HG02763 (cell line): ENCODE results near the gene DHODH.

Experiments
- ATAC-seq: cut with Tn5 transposase; IDR thresholded peaks from one replicate; pipeline ENCODE4 v1.9.1; 2021; ENCODE audit warnings: mild to moderate bottlenecking, moderate library complexity; ENCODE audit not compliant: unreplicated experiment

DHODH gene

DNA sequence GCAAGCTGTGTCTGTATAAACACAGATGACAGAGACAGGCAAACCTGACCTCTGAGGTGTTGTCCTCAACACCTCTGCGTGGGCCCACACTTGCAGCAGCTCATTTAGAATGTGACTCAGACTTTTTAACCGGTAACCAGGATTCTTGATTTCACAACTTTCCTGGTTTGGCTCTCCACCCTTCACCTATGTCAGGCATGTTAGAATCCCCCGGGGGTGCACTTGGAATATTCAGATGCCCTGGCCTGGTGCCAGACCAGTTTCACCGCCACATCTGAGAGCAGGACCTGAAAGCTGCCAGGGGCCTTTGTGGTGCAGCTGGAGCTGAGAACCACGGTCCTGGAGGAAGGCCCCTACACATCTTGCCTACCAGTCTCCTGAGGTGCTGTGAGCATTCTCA lies 4.8 kb downstream of the DHODH start:
- ATAC-seq, result no peak

DNA sequence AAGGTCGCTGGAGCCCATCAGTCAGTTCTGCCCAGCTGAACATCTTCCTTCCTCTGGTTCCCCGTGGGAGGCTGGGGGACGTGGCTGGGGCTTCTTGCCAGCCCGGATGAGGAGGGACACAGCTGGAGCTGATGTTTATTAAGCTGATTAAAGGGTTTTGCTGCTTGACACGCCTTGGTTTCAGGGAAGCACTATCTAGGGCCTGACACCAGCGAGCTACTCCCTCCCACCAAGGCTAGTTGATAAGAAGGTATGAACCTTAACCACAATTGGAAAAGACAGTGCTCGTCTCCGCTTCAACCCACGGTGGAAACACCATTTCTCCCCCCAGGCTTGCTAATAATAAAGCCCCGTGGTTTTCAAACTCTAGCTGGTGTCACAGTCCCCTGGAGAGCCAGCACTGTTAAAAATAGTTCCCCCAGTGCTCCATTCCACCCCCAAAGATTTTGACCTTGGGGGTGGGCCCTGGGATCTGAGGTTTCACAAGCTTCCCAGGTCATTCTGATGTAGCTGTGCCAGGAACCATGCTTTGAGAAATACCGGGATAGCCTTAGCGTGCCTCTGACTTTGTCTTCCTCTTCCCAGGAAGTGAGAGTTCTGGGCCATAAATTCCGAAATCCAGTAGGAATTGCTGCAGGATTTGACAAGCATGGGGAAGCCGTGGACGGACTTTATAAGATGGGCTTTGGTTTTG lies 5.5 kb downstream of the DHODH start:
- no peak for ATAC-seq

- no peak for ATAC-seq
Observed at GRCh38 chr16:72014675-72015074, 6.1 kb downstream of the DHODH start.

- ATAC-seq, result no peak
Observed at GRCh38 chr16:72015124-72015523, 6.6 kb downstream of the DHODH start.

DNA sequence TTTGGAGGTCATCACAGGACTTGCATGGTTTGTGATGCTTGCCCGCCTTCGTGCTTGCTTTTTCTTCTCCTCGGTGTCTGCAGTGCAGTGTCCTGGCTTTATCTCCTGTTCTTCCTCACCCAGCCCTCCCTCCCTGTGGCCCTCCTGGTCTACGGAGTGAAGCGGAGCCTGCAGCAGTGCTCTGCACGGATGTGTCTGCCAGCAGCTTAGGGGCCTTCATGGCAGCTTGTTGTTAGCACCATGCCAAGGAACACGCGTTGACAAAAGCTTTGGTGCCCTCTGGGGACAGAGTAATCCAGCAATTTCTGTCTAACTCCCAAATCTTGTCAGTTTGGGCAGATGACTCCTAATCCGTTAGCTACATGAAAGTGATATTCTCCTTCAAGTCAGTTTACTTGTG lies 9.9 kb downstream of the DHODH start:
- no peak for ATAC-seq

GRCh38 chr16:72021043-72021442 lies 12.5 kb downstream of the DHODH start:
- ATAC-seq, result no peak

GRCh38 chr16:72022127-72022526 lies 13.6 kb downstream of the DHODH start:
- ATAC-seq, result no peak

- no peak for ATAC-seq
Observed at GRCh38 chr16:72023962-72024361, 15.4 kb downstream of the DHODH start.

DNA sequence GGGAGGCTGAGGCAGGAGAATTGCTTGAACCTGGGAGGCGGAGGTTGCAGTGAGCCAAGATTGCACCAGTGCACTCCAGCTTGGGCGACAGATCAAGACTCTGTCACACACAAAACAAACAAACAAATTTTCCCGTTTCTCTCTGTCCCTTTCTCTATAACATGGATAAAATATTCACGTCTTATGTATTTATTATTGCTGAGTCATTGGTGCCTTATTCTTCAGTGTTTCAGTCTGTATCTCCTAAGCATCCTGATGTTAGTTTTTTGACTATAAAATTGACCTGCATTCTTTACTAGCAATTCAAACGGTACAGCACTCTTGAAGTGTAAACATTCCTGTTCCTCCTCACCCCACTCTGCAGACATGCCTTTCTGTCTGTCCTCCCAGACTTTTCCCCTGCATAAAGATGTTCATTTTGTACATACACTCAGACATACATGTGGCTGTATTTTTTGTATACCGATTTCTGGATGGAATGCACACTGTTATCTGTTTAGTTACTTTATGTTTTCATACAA lies 16.4 kb downstream of the DHODH start:
- no peak for ATAC-seq

GRCh38 chr16:72025404-72026114 lies 17.0 kb downstream of the DHODH start:
- no peak for ATAC-seq

DNA sequence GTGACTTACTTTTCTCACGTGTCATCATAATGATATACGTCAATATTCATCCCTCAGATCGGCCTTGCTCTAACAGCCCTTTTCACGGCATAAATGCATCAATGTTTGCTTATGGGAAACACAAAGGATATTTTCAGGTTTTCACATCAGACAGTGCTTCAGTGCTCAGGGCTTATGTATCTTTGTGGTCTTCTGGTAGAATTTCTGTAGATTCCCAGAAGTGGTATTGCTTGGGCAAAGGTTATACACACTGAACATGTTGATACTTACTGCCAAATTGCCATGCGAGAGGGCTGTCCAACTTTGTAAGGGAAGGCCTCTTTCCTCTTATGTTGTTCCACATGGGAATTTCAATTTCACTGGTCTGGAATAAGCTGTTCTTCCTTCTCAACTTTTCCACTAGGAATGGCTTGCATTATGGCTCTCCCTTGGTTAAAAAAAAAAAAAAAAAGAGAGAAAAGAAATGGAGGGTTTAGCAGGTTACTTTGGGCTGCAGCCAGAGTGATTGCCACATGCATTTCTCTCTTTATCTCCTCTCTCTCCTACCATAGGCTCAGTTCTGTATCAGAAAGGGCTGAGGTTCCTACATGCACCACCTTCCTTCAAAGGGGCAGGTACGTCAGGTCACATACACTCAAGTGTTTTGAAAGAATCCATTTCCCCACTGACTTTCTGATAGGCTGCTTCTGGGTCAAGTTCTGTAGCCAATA lies 19.3 kb downstream of the DHODH start:
- no peak for ATAC-seq

DNA sequence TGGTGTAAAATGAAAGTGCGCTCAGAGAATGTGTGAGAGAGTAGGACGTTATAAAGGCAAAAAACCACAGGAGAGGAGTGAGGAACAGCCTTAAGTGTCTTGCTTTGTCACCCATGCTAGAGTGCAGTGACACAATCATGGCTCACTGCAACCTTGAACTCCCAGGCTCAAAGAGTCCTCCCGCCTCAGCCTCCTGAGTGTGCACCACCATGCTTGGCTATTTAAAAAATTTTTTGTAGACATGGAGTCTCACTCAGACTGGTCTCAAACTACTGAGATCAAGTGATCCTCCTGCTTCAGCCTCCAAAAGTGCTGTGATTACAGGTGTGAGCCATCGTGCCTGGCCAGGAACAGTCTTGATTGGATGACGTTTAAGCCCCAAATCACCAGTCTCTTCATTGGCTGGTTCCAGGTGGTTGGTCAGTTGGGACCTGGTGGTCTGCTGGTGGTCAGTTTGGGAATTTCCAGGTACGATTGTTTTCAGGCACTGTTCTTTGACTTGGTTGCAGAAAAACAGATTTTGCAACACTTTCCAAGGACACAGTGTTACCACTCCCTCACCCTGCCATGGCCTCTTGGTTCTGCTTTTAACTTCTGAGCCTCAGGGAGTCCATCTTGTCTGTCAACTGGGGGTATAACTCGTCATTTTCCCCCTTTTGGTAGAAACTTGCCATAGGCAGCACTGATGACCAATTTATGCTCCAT lies 21.2 kb downstream of the DHODH start:
- ATAC-seq, result no peak

DNA sequence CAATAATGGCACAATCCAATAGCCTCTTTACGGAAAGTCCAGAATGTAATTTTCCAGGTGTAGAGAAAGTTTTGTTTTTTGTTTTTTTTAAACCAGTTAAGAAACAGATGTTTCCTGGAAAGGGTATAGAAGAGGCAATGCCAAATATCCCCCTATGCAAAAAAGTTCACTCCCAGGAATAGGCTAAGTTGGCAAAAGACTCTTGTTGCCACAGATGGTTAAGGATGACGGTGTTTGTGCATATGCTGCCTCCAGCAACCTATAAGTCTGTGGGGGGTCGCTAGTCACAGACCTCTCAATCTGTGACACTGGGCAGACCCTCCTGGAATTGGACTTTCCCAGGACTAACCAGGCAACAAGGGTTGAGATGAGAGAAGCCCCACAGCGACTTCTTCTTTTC lies 24.9 kb downstream of the DHODH start:
- no peak for ATAC-seq

DNA sequence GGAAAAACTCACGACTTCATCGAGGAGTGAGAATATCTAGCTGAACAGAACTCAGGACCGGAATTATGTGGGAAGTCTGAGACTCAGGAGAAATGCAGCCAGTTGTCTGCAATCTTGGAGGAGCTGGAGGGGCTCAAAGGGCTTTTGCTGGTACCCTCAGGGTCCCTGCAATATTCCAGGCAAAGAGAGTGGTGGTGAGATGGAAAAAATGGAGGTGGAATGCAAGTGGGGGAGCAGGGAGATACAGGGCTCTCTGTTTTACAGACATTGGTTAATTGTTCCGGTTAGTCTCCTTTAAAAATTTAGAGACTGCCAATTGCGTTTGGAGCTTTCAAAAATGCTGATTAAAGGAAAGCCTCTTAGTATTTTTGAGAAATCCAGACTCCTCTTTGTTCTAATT lies 27.6 kb downstream of the DHODH start:
- ATAC-seq, result no peak

DNA sequence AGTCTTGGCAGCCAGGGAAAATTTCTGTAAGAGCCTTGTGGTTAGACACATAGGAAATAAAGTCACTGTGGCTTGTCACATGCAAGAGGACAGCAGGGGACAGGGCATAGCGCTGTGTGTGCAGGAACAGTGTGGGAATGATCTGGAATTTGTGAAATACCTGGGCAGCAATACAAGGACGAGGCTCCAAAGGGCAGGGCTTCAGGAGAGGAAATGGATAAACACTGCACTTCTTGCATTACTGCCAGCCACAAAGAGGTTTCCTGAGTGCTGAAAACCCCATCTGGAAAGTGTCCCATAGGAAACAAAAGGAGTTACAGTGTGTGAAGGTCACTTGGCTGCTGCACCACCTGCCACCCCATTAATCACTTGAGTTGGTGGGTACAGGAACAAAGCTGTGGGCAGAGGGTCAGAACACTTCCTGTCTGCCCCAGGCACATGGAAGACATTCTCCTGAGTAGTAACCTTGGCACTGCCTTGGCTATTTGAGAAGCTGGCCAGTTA lies 33.7 kb downstream of the DHODH start:
- ATAC-seq, result no peak

DNA sequence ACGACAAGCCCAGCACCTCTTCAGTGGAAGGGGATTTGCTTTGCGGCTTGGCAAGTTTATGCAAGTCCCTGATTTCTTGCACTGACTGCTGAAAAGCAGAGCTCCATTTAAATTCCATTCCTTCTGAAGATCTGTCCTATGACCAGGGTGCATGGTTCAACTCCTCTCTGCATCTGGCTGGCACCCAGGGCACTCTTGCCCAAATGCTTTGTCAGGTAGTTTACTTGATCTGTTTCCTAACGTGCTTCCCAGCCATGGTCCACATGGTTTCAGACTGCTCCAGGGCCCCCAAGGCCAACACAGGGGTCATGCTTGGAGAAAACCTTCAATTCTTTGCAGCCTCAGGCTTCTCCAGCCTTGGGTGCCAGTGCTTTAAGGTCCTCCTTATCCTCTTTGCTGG lies 34.5 kb downstream of the DHODH start:
- no peak for ATAC-seq

DNA sequence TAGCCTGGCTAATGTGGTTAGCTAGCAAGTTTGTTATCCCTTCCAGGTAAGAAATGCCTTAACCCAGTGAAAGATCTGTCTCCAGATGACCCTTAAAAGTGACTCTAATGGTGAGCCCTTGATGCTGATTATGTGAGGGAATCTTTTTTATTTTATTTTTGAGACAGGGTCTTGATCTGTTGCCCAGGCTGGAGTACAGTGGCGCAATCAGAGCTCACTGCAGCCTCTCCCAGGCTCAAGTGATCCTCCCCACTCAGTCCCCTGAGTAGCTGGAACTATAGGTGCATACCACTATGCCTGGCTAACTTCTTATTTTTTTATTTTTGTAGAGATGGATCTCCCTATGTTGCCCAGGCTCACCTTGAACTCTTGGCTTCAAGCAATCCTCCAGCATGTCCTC lies 35.0 kb downstream of the DHODH start:
- no peak for ATAC-seq

DNA sequence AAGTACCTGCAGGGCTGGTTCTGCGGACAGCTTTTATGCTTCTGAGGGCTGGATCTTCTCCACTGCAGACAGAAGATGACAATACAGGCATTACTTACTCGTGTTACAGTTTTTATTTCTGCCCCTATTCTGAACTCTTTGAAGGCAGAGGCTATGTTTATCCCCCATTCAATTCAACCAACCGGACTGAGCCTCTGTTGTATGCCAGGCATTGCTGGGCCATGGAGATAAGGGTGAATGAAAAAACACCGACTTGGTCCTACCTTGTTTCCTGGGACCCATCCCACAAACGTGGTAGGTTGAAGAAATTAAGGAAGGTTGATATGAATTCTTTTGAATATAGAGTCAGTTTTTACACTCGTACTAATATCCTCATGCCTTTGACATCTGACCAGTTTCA lies 35.8 kb downstream of the DHODH start:
- no peak for ATAC-seq

- no peak for ATAC-seq
Observed at GRCh38 chr16:72044825-72045359, 36.3 kb downstream of the DHODH start.

DNA sequence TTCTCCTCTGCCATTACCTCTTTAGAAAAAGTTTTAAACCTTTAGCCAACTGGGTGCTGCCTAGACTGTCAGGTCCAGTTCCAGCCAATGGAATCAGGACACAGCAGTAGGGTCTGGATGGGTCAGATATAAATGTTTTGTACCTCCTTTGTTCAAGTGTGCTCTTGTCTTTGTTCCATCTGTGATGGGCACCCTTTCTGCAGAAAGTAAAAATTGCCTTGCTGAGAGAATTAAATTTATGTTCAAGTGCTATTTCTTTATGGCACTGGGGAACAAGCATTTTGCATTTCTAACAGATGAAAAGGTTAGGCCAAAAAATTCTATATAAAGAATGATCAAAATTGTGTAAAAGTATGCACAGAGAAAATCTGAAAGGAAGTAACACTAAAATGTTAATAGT lies 40.6 kb downstream of the DHODH start:
- no peak for ATAC-seq
